ENCODE data around the gene EMX2.

The EMX2 gene

GRCh38 chr10:117542706-117543224 is at the start of gene EMX2:
Gene EMX2, plus strand, starts transcription at chr10:117542746. Its CDS starts 522 bp downstream, at chr10:117543268.
- Histone ChIP-seq H3K27me3 (ENCODE audit: insufficient read depth, low read depth, severe bottlenecking) (peaks cover 96% of the 10 kb centered on the region), H3K27ac (no peak within 1 kb of the TSS), H3K9me3 (ENCODE audit: severe bottlenecking) (no peaks in the 10 kb centered on the region), H3K36me3 (no peaks in the 10 kb centered on the region), H3K4me3 (ENCODE audit: low read depth, low read length) (peak within 1 kb of the TSS; percentile 36)
- no peak for DNase-seq
- TF ChIP-seq CTCF (IDR thresholded peaks at IDR 0.05; ENCODE audit: low read depth, low read length), result no peak

- no peak overlapping the region for H3K27ac ChIP-seq
- H3K9me3 ChIP-seq (ENCODE audit: severe bottlenecking), result no peaks in the 10 kb centered on the region
- H3K4me3 ChIP-seq (ENCODE audit: low read depth, low read length), result no peak overlapping the region
- peaks cover 73% of the 10 kb centered on the region for H3K27me3 ChIP-seq (ENCODE audit: insufficient read depth, low read depth, severe bottlenecking)
- no peaks in the 10 kb centered on the region for H3K36me3 ChIP-seq
- no peak for TF ChIP-seq CTCF (IDR thresholded peaks at IDR 0.05; ENCODE audit: low read depth, low read length)
- DNase-seq, result no peak
Measured at GRCh38 chr10:117496031-117496430, 46.5 kb upstream of the EMX2 start.

- Histone ChIP-seq H3K36me3 (no peaks in the 10 kb centered on the region), H3K9me3 (ENCODE audit: severe bottlenecking) (no peaks in the 10 kb centered on the region), H3K4me3 (ENCODE audit: low read depth, low read length) (no peak overlapping the region), H3K27ac (no peak overlapping the region), H3K27me3 (ENCODE audit: insufficient read depth, low read depth, severe bottlenecking) (peaks cover 73% of the 10 kb centered on the region)
- peak; percentile 73 for DNase-seq
- TF ChIP-seq CTCF (IDR thresholded peaks at IDR 0.05; ENCODE audit: low read depth, low read length), result peak; percentile 83
Measured at GRCh38 chr10:117496616-117497028, 45.9 kb upstream of the EMX2 start.

GRCh38 chr10:117497736-117498135 is 44.8 kb upstream of the EMX2 start:
- no peak overlapping the region for H3K27ac ChIP-seq
- H3K4me3 ChIP-seq (ENCODE audit: low read depth, low read length), result no peak overlapping the region
- no peak for DNase-seq
- no peaks in the 10 kb centered on the region for H3K9me3 ChIP-seq (ENCODE audit: severe bottlenecking)
- peaks cover 73% of the 10 kb centered on the region for H3K27me3 ChIP-seq (ENCODE audit: insufficient read depth, low read depth, severe bottlenecking)
- no peaks in the 10 kb centered on the region for H3K36me3 ChIP-seq
- TF ChIP-seq CTCF (IDR thresholded peaks at IDR 0.05; ENCODE audit: low read depth, low read length), result no peak

- TF ChIP-seq CTCF (IDR thresholded peaks at IDR 0.05; ENCODE audit: low read depth, low read length), result no peak
- Histone ChIP-seq H3K27ac (no peak overlapping the region), H3K36me3 (no peaks in the 10 kb centered on the region), H3K9me3 (ENCODE audit: severe bottlenecking) (no peaks in the 10 kb centered on the region), H3K4me3 (ENCODE audit: low read depth, low read length) (no peak overlapping the region), H3K27me3 (ENCODE audit: insufficient read depth, low read depth, severe bottlenecking) (peaks cover 73% of the 10 kb centered on the region)
- no peak for DNase-seq
Measured at GRCh38 chr10:117499248-117500105, 43.1 kb upstream of the EMX2 start.

Data from WERI-Rb-1 (cell line).